Measurements from ENCODE around the gene KDSR. TPM values are rescaled to one million over a fixed set of nuclear protein-coding genes. Genes with fewer than 3 reads are reported as not detected.

Gene KDSR
- total RNA-seq = 38.1 and 38.7 TPM in 2 replicates
- long read RNA-seq, full-length matches to known transcripts = 60 of 63 reads
- long read RNA-seq, partial matches to known transcripts = 0 of 63 reads
- long read RNA-seq, other reads (novel, unspliced or antisense) = 3 of 63 reads

- H3K4me1 Mint-ChIP-seq (ENCODE audit: low read depth) = peaks cover 7% of the 10 kb centered on the region
- peak within 1 kb of the TSS; percentile 94 for H3K4me3 Mint-ChIP-seq (ENCODE audit: low read depth)
- TF ChIP-seq CTCF (IDR thresholded peaks at IDR 0.05; ENCODE audit: unreplicated experiment) = no peak
- H3K27me3 Mint-ChIP-seq = no peaks in the 10 kb centered on the region
- peaks cover 11% of the 10 kb centered on the region for H3K36me3 Mint-ChIP-seq (ENCODE audit: insufficient read depth)
- peak; percentile 91 for DNase-seq (ENCODE audit: low spot score, unreplicated experiment)
- H3K27ac Mint-ChIP-seq = peak within 1 kb of the TSS; percentile 89
- H3K9me3 Mint-ChIP-seq (ENCODE audit: low read depth) = peaks cover 15% of the 10 kb centered on the region
Observed at GRCh38 chr18:63367053-63367953, at the start of gene KDSR. Gene KDSR, minus strand, starts transcription at chr18:63367206. Its CDS starts 88 bp downstream, at chr18:63367118.

GRCh38 chr18:63412953-63413352 lies 45.9 kb upstream of the KDSR start:
- peaks cover 6% of the 10 kb centered on the region for H3K36me3 Mint-ChIP-seq (ENCODE audit: insufficient read depth)
- no peak overlapping the region for H3K27ac Mint-ChIP-seq
- no peak overlapping the region for H3K4me3 Mint-ChIP-seq (ENCODE audit: low read depth)
- H3K27me3 Mint-ChIP-seq = no peaks in the 10 kb centered on the region
- DNase-seq (ENCODE audit: low spot score, unreplicated experiment) = no peak
- H3K9me3 Mint-ChIP-seq (ENCODE audit: low read depth) = no peaks in the 10 kb centered on the region
- TF ChIP-seq CTCF (IDR thresholded peaks at IDR 0.05; ENCODE audit: unreplicated experiment) = no peak
- no peaks in the 10 kb centered on the region for H3K4me1 Mint-ChIP-seq (ENCODE audit: low read depth)

- H3K27me3 Mint-ChIP-seq = no peaks in the 10 kb centered on the region
- H3K4me3 Mint-ChIP-seq (ENCODE audit: low read depth) = no peak overlapping the region
- H3K4me1 Mint-ChIP-seq (ENCODE audit: low read depth) = no peaks in the 10 kb centered on the region
- DNase-seq (ENCODE audit: low spot score, unreplicated experiment) = no peak
- H3K36me3 Mint-ChIP-seq (ENCODE audit: insufficient read depth) = peaks cover 6% of the 10 kb centered on the region
- no peaks in the 10 kb centered on the region for H3K9me3 Mint-ChIP-seq (ENCODE audit: low read depth)
- no peak for TF ChIP-seq CTCF (IDR thresholded peaks at IDR 0.05; ENCODE audit: unreplicated experiment)
- no peak overlapping the region for H3K27ac Mint-ChIP-seq
Observed at GRCh38 chr18:63410792-63411191, 43.8 kb upstream of the KDSR start.

GRCh38 chr18:63409301-63409700 lies 42.3 kb upstream of the KDSR start:
- Mint-ChIP-seq H3K27me3 (no peaks in the 10 kb centered on the region), H3K4me3 (ENCODE audit: low read depth) (no peak overlapping the region), H3K4me1 (ENCODE audit: low read depth) (no peaks in the 10 kb centered on the region), H3K9me3 (ENCODE audit: low read depth) (no peaks in the 10 kb centered on the region), H3K36me3 (ENCODE audit: insufficient read depth) (peaks cover 5% of the 10 kb centered on the region), H3K27ac (no peak overlapping the region)
- DNase-seq (ENCODE audit: low spot score, unreplicated experiment) = no peak
- TF ChIP-seq CTCF (IDR thresholded peaks at IDR 0.05; ENCODE audit: unreplicated experiment) = no peak

- Mint-ChIP-seq H3K36me3 (ENCODE audit: insufficient read depth) (peaks cover 12% of the 10 kb centered on the region), H3K27ac (no peak overlapping the region), H3K9me3 (ENCODE audit: low read depth) (no peaks in the 10 kb centered on the region), H3K27me3 (no peaks in the 10 kb centered on the region), H3K4me3 (ENCODE audit: low read depth) (no peak overlapping the region), H3K4me1 (ENCODE audit: low read depth) (no peaks in the 10 kb centered on the region)
- TF ChIP-seq CTCF (IDR thresholded peaks at IDR 0.05; ENCODE audit: unreplicated experiment) = no peak
- DNase-seq (ENCODE audit: low spot score, unreplicated experiment) = no peak
Observed at GRCh38 chr18:63407734-63408133, 40.7 kb upstream of the KDSR start.
